Measurements from ENCODE around the gene DHRS13. TPM values are rescaled to one million over a fixed set of nuclear protein-coding genes. Genes with fewer than 3 reads are reported as not detected.

Gene DHRS13
- total RNA-seq, 1 experiment from 2014 or later: 28.5 TPM

DNA sequence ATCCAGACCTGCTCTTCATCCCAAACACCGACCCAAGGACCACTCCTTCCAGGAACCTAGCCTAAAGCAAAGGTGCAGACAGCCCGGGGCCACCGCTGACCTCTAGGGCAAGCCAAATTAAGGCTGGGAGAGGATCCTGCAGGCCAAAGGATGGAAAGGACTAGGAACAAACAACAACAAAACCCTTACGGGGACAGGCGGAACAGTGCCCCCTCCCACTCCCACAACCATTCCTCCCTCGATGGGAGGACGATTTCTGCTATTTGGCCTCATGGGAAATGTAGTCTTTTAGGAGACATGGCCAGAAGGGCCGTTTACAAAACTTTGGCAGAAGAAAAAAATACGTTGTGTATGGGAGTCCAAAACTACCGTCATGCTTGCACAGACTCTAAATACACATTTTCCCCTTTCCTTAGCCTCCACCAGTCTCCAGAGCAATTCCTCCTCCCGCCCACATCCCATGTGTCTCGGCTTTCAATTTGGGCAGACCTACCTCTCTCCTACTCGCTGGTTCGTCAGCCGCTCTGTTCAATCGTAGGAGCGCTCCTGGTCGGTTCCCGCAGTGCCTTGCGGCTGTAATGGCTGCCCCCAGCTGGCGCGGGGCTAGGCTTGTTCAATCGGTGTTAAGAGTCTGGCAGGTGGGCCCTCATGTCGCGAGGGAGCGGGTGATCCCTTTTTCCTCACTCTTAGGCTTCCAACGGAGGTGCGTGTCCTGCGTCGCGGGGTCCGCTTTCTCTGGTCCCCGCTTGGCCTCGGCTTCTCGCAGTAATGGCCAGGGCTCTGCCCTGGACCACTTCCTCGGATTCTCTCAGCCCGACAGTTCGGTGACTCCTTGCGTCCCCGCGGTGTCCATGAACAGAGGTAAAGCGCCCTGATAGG is 48.2 kb downstream of the DHRS13 start, which contains the start of gene ERAL1 (continued):
- TF ChIP-seq, protein P1, sequence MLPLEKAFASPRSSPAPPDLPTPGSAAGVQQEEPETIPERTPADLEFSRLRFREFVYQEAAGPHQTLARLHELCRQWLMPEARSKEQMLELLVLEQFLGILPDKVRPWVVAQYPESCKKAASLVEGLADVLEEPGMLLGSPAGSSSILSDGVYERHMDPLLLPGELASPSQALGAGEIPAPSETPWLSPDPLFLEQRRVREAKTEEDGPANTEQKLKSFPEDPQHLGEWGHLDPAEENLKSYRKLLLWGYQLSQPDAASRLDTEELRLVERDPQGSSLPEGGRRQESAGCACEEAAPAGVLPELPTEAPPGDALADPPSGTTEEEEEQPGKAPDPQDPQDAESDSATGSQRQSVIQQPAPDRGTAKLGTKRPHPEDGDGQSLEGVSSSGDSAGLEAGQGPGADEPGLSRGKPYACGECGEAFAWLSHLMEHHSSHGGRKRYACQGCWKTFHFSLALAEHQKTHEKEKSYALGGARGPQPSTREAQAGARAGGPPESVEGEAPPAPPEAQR (CRISPR knock-in tag; IDR thresholded peaks at IDR 0.05): no peak
- peak; percentile 63 for TF ChIP-seq NFYB (CRISPR knock-in tag; conservative IDR thresholded peaks at IDR 0.05; ENCODE audit: low read depth)
- no peak for TF ChIP-seq GRHL2 (CRISPR knock-in tag; IDR thresholded peaks at IDR 0.05; ENCODE audit: insufficient replicate concordance, severe bottlenecking)
- 0 out of 2 replicates have a peak, but pooled peaks have one; percentile 20 for TF ChIP-seq ZNF121 (CRISPR knock-in tag; IDR thresholded peaks at IDR 0.05)
- TF ChIP-seq PRRX2 (CRISPR knock-in tag; IDR thresholded peaks at IDR 0.05): no peak
- TF ChIP-seq, protein P2, sequence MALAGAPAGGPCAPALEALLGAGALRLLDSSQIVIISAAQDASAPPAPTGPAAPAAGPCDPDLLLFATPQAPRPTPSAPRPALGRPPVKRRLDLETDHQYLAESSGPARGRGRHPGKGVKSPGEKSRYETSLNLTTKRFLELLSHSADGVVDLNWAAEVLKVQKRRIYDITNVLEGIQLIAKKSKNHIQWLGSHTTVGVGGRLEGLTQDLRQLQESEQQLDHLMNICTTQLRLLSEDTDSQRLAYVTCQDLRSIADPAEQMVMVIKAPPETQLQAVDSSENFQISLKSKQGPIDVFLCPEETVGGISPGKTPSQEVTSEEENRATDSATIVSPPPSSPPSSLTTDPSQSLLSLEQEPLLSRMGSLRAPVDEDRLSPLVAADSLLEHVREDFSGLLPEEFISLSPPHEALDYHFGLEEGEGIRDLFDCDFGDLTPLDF (CRISPR knock-in tag; IDR thresholded peaks at IDR 0.05): no peak
- no peak for TF ChIP-seq CREM (CRISPR knock-in tag; IDR thresholded peaks at IDR 0.05)
- TF ChIP-seq ZNF423 (CRISPR knock-in tag; IDR thresholded peaks at IDR 0.05): no peak
- TF ChIP-seq CBFB (CRISPR knock-in tag; IDR thresholded peaks at IDR 0.05; ENCODE audit: low read depth): no peak
- no peak for TF ChIP-seq NR2C2 (CRISPR knock-in tag; IDR thresholded peaks at IDR 0.05)
- TF ChIP-seq, protein P3, sequence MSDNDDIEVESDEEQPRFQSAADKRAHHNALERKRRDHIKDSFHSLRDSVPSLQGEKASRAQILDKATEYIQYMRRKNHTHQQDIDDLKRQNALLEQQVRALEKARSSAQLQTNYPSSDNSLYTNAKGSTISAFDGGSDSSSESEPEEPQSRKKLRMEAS (CRISPR knock-in tag; IDR thresholded peaks at IDR 0.05): peak; percentile 51; the same call in 1 of the 2 replicates
- no peak for TF ChIP-seq SMAD4 (CRISPR knock-in tag; IDR thresholded peaks at IDR 0.05)
- TF ChIP-seq FOXP1 (CRISPR knock-in tag; IDR thresholded peaks at IDR 0.05; ENCODE audit: borderline replicate concordance): no peak; the same call in 1 of the 2 replicates

DNA sequence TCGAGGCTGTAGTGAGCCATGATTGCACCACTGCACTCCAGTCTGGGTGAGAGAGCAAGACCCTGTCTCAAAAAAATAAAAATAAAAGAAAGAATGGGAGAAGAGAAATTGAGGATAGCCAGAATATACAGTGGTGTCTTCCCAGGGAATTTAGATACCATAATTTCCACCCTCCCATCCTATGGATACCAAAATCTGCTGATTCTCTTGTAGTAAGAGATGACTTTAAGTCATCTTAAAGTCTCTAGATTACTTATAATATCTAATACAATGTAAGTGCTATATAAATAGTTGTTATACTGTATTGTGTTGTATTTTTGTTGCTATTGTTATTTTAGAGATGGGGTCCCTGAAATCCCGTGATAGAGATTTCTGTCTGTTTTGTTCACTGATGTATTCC is 49.6 kb downstream of the DHRS13 start:
- TF ChIP-seq, protein P2 (CRISPR knock-in tag; IDR thresholded peaks at IDR 0.05): no peak
- TF ChIP-seq ZNF121 (CRISPR knock-in tag; IDR thresholded peaks at IDR 0.05): no peak
- TF ChIP-seq, protein P4, sequence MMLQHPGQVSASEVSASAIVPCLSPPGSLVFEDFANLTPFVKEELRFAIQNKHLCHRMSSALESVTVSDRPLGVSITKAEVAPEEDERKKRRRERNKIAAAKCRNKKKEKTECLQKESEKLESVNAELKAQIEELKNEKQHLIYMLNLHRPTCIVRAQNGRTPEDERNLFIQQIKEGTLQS (CRISPR knock-in tag; conservative IDR thresholded peaks at IDR 0.05): no peak
- TF ChIP-seq, protein P5, sequence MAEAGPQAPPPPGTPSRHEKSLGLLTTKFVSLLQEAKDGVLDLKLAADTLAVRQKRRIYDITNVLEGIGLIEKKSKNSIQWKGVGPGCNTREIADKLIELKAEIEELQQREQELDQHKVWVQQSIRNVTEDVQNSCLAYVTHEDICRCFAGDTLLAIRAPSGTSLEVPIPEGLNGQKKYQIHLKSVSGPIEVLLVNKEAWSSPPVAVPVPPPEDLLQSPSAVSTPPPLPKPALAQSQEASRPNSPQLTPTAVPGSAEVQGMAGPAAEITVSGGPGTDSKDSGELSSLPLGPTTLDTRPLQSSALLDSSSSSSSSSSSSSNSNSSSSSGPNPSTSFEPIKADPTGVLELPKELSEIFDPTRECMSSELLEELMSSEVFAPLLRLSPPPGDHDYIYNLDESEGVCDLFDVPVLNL (CRISPR knock-in tag; IDR thresholded peaks at IDR 0.05; ENCODE audit: borderline replicate concordance, low read depth): no peak
- no peak for TF ChIP-seq JUN (CRISPR knock-in tag; IDR thresholded peaks at IDR 0.05)
- TF ChIP-seq, protein P6, sequence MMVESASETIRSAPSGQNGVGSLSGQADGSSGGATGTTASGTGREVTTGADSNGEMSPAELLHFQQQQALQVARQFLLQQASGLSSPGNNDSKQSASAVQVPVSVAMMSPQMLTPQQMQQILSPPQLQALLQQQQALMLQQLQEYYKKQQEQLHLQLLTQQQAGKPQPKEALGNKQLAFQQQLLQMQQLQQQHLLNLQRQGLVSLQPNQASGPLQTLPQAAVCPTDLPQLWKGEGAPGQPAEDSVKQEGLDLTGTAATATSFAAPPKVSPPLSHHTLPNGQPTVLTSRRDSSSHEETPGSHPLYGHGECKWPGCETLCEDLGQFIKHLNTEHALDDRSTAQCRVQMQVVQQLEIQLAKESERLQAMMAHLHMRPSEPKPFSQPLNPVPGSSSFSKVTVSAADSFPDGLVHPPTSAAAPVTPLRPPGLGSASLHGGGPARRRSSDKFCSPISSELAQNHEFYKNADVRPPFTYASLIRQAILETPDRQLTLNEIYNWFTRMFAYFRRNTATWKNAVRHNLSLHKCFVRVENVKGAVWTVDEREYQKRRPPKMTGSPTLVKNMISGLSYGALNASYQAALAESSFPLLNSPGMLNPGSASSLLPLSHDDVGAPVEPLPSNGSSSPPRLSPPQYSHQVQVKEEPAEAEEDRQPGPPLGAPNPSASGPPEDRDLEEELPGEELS (CRISPR knock-in tag; IDR thresholded peaks at IDR 0.05): no peak
- TF ChIP-seq, protein P7, sequence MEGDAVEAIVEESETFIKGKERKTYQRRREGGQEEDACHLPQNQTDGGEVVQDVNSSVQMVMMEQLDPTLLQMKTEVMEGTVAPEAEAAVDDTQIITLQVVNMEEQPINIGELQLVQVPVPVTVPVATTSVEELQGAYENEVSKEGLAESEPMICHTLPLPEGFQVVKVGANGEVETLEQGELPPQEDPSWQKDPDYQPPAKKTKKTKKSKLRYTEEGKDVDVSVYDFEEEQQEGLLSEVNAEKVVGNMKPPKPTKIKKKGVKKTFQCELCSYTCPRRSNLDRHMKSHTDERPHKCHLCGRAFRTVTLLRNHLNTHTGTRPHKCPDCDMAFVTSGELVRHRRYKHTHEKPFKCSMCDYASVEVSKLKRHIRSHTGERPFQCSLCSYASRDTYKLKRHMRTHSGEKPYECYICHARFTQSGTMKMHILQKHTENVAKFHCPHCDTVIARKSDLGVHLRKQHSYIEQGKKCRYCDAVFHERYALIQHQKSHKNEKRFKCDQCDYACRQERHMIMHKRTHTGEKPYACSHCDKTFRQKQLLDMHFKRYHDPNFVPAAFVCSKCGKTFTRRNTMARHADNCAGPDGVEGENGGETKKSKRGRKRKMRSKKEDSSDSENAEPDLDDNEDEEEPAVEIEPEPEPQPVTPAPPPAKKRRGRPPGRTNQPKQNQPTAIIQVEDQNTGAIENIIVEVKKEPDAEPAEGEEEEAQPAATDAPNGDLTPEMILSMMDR (IDR thresholded peaks at IDR 0.05): no peak
- no peak overlapping the region for H3K27ac Mint-ChIP-seq
- H3K4me3 Mint-ChIP-seq: peak overlapping the region; percentile 8; the same call in 1 of the 2 replicates
- no peaks in the 10 kb centered on the region for H3K9me3 Mint-ChIP-seq
- POLR2A ChIA-PET: no interaction called here
- ATAC-seq (no peak), DNase-seq (ENCODE audit: low spot score) (no peak)
- no peaks in the 10 kb centered on the region for H3K27me3 Mint-ChIP-seq (ENCODE audit: low read depth)
- peaks cover 18% of the 10 kb centered on the region for H3K36me3 Mint-ChIP-seq
- peaks cover 7% of the 10 kb centered on the region for H3K4me1 Mint-ChIP-seq
- CTCF ChIA-PET: interaction anchor here (1.0 to 2.3 kb wide), 4 partner anchors 11 to 126 kb away, joined by 3 to 10 read pairs (median 6); partner anchors contain the start of genes FAM222B and TLCD1
